ENCODE results near the gene CDHR5.
A peak's percentile ranks its signal among the peaks of the same experiment; 100 is the strongest.
"Not testable (repeated sequence)": the region's sequence is repeated elsewhere in the genome, so short reads cannot be mapped to it uniquely, and the experiment has no call there.

Gene CDHR5

GRCh38 chr11:584287-584686 lies 40.5 kb downstream of the CDHR5 start:
- DNase-seq (ENCODE audit: low read depth) = no peak

GRCh38 chr11:581752-582151 lies 43.0 kb downstream of the CDHR5 start:
- no peak for DNase-seq (ENCODE audit: low read depth)

- DNase-seq (ENCODE audit: low read depth) = no peak
Observed at GRCh38 chr11:581342-581741, 43.4 kb downstream of the CDHR5 start.

- DNase-seq (ENCODE audit: low read depth) = no peak
Observed at GRCh38 chr11:579830-580601, 44.7 kb downstream of the CDHR5 start.

GRCh38 chr11:578276-579035 lies 46.3 kb downstream of the CDHR5 start:
- no peak for DNase-seq (ENCODE audit: low read depth)

- DNase-seq (ENCODE audit: low read depth) = no peak
Observed at GRCh38 chr11:577611-577894, 47.2 kb downstream of the CDHR5 start.

GRCh38 chr11:576811-577610 lies 47.7 kb downstream of the CDHR5 start:
- DNase-seq (ENCODE audit: low read depth) = peak; percentile 21

GRCh38 chr11:575996-576768 lies 48.6 kb downstream of the CDHR5 start, which contains the start of gene PHRF1:
Gene PHRF1, plus strand, starts transcription at chr11:576470. Its CDS starts 5,043 bp downstream, at chr11:581513.
- DNase-seq (ENCODE audit: low read depth) = peak; percentile 95

- peak; percentile 34 for DNase-seq (ENCODE audit: low read depth)
Observed at GRCh38 chr11:575313-575995, 49.3 kb downstream of the CDHR5 start.

GRCh38 chr11:574632-575312 lies 50.0 kb downstream of the CDHR5 start:
- DNase-seq (ENCODE audit: low read depth) = no peak

GRCh38 chr11:574031-574570 lies 50.7 kb downstream of the CDHR5 start:
- not testable (repeated sequence) for DNase-seq (ENCODE audit: low read depth)

- DNase-seq (ENCODE audit: low read depth) = no peak
Observed at GRCh38 chr11:573146-573759, 51.5 kb downstream of the CDHR5 start.

- DNase-seq (ENCODE audit: low read depth) = no peak
Observed at GRCh38 chr11:571802-572185, 53.0 kb downstream of the CDHR5 start.

- DNase-seq (ENCODE audit: low read depth) = no peak
Observed at GRCh38 chr11:569158-569885, 55.4 kb downstream of the CDHR5 start.

- DNase-seq (ENCODE audit: low read depth) = peak; percentile 94
Observed at GRCh38 chr11:568306-569157, 56.2 kb downstream of the CDHR5 start.

- no peak for DNase-seq (ENCODE audit: low read depth)
Observed at GRCh38 chr11:567629-568292, 57.0 kb downstream of the CDHR5 start.

- no peak for DNase-seq (ENCODE audit: low read depth)
Observed at GRCh38 chr11:567011-567628, 57.6 kb downstream of the CDHR5 start.
